ENCODE results near the gene HMX1. TPM values are rescaled to one million over a fixed set of nuclear protein-coding genes. Genes with fewer than 3 reads are reported as not detected.

HMX1 gene
- total RNA-seq, 1 donor from 2014 or later = not detected

DNA sequence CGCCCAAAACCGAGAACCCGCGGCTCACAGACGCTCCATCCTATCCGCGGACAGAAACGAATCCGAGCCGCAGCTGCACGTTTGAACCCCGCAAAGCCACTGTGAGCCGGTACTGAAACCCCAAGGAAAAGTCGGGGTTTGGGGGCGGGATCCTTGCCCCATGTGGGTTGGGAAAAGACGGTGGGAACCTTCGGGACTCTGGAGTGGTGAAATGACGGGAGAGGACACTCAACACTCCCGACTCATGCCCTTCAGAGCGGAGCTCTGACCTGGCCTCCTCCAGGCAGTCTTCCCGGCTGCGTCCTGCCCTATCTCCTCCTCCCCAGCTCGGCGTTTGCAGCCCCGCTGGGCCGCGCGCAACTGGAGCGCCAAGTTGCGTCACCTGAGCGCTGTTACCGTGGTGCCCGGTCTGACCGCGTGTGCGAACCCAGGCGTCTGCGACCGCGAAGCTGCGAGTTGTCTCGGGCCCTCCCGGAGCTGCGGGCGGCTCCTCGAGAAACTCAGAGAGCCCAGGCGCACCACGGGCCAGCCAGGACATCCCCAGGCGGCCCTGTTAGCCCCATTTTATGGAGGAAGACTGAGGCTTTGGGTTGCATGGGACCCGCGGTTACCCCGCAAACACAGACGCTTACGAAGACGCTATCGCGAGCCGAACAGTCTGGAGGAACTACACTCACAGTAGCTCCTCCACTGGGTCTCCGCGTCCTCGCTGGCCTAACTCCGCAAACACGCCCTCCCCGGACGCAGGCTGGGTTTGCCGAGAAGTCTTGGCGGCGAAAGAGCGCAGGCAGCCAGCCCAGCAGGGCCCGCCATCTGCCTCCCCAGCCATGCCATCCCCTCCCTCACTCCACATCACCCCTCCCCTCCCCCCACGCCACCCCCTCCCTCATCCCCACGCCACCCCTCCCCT lies 20.3 kb upstream of the HMX1 start:
- no peak for DNase-seq
- H3K4me1 Mint-ChIP-seq = no peaks in the 10 kb centered on the region
- no peak overlapping the region for H3K4me3 Mint-ChIP-seq
- peaks cover 37% of the 10 kb centered on the region for H3K27me3 Mint-ChIP-seq
- no peak overlapping the region for H3K27ac Mint-ChIP-seq
- no peaks in the 10 kb centered on the region for H3K9me3 Mint-ChIP-seq
- intact Hi-C loops (cut with micrococcal nuclease) = no loop called here
- no peaks in the 10 kb centered on the region for H3K36me3 Mint-ChIP-seq (ENCODE audit: low read depth)

DNA sequence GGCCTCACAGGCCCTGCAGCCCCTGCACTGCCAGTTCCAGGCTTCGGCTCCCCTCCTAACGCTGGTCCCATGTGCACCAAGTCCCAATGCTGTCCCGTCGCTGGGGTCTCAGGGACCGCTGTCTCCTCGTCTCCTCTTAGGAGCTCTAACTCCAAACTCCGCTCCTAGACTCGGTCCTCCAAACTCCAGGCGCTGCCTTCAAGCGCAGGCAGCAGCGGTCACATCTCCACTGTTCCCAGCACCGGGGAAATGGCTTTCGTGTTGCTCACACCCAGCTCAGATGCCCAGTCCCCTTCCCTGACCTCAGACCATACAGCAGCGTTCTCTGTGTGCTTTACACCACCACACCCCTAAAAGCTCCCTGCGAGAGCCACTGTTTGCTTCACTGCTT lies 19.6 kb upstream of the HMX1 start:
- intact Hi-C loops (cut with micrococcal nuclease) = no loop called here
- Mint-ChIP-seq H3K27ac (no peak overlapping the region), H3K9me3 (no peaks in the 10 kb centered on the region), H3K36me3 (ENCODE audit: low read depth) (no peaks in the 10 kb centered on the region), H3K27me3 (peaks cover 37% of the 10 kb centered on the region), H3K4me3 (no peak overlapping the region), H3K4me1 (no peaks in the 10 kb centered on the region)
- DNase-seq = no peak

- no peaks in the 10 kb centered on the region for H3K9me3 Mint-ChIP-seq
- no peak overlapping the region for H3K4me3 Mint-ChIP-seq
- peaks cover 32% of the 10 kb centered on the region for H3K27me3 Mint-ChIP-seq
- DNase-seq = no peak
- H3K36me3 Mint-ChIP-seq (ENCODE audit: low read depth) = no peaks in the 10 kb centered on the region
- intact Hi-C loops (cut with micrococcal nuclease) = no loop called here
- no peaks in the 10 kb centered on the region for H3K4me1 Mint-ChIP-seq
- H3K27ac Mint-ChIP-seq = no peak overlapping the region
Observed at GRCh38 chr4:8888856-8889255, 17.2 kb upstream of the HMX1 start.

DNA sequence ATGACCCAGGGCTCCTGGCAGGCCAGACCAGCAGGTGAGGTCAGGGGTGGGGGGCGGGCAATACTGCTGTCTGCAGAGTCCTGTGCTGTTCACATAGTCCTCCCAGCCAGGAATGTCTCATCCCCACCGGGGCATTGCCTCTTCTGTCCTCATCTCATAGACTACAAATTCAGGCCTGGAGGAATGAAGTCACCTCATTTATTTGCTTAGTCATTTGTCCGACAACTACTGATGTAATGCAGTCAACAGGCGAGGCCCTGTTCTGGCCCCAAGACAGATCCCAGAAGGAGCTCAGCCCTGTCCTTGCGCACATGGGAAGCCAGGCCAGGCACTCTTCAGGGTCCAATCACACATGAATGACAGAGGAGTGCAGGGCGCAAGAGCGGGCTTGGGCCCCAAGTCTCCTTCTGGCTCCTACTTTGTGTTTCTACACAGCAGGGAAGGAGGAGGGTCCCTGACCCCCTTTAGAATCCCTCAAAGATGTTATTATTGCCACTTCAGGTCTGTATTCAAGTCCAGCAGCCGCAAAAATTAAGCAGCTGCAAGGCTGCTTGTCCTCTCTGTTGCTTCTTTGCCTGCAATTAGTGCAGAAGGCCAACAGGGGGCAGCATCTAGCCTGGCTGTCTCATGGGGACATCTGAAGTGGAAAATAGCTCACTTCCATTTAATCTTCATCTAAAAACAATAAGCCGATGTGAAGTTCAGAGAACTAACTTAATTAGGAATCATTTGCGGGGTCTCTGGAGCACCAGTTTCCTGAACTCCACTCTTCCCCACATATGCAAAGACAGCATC lies 15.2 kb upstream of the HMX1 start:
- peaks cover 24% of the 10 kb centered on the region for H3K27me3 Mint-ChIP-seq
- H3K4me1 Mint-ChIP-seq = no peaks in the 10 kb centered on the region
- H3K9me3 Mint-ChIP-seq = no peaks in the 10 kb centered on the region
- DNase-seq = no peak
- no peak overlapping the region for H3K4me3 Mint-ChIP-seq
- no peaks in the 10 kb centered on the region for H3K36me3 Mint-ChIP-seq (ENCODE audit: low read depth)
- H3K27ac Mint-ChIP-seq = no peak overlapping the region
- intact Hi-C loops (cut with micrococcal nuclease) = no loop called here

DNA sequence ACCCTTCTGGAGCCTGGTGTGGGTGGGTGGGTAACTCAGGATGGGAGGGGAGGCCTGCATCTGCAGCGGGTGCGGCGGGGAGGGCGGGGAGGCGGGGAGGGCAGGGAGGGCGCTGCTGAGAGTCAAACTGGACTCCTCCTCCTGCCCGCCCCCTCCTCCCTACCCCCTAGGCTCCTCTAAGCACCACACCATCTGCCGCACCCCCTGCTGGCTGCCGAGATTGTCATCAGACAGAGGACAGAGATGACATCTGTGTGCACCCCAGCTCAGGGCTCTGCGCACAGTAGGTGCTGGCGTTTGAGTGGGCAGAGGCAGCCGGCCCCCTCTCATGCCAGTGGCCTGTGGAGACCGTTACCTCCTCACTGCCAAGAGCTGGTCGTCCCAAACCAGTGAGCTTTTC lies 10.6 kb upstream of the HMX1 start:
- no peaks in the 10 kb centered on the region for H3K4me1 Mint-ChIP-seq
- H3K36me3 Mint-ChIP-seq (ENCODE audit: low read depth) = no peaks in the 10 kb centered on the region
- DNase-seq = no peak
- intact Hi-C loops (cut with micrococcal nuclease) = no loop called here
- H3K4me3 Mint-ChIP-seq = no peak overlapping the region
- H3K27ac Mint-ChIP-seq = no peak overlapping the region
- H3K27me3 Mint-ChIP-seq = peaks cover 12% of the 10 kb centered on the region
- no peaks in the 10 kb centered on the region for H3K9me3 Mint-ChIP-seq

- Mint-ChIP-seq H3K4me1 (no peaks in the 10 kb centered on the region), H3K36me3 (ENCODE audit: low read depth) (no peaks in the 10 kb centered on the region), H3K4me3 (no peak overlapping the region), H3K9me3 (no peaks in the 10 kb centered on the region), H3K27ac (no peak overlapping the region), H3K27me3 (peaks cover 24% of the 10 kb centered on the region)
- intact Hi-C loops (cut with micrococcal nuclease) = no loop called here
- no peak for DNase-seq
Observed at GRCh38 chr4:8880851-8881250, 9.2 kb upstream of the HMX1 start.

GRCh38 chr4:8879574-8879973 lies 7.9 kb upstream of the HMX1 start:
- Mint-ChIP-seq H3K36me3 (ENCODE audit: low read depth) (no peaks in the 10 kb centered on the region), H3K27ac (no peak overlapping the region), H3K4me1 (no peaks in the 10 kb centered on the region), H3K27me3 (peaks cover 36% of the 10 kb centered on the region), H3K4me3 (no peak overlapping the region), H3K9me3 (peaks cover 7% of the 10 kb centered on the region)
- intact Hi-C loops (cut with micrococcal nuclease) = no loop called here
- no peak for DNase-seq

DNA sequence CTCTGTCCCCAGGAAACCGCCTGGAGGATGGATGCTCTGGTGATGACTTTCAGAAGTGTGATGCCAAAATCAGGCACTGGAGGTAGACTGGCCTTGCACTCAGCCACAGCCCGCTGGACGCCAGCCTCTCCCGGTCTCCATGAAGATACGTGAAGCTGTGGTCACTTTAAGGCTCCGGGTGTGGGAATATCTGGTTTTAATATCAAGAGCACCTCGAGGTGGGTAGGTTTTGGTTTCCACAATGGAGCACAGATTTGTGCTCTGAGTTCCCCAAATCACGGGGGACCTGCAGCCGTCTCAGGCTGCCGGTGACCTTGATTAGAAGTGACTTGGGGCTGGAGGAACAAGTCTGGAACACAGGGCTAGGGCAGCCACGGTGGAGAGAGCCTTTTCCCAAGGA lies 6.8 kb upstream of the HMX1 start:
- no peak overlapping the region for H3K4me3 Mint-ChIP-seq
- no peak overlapping the region for H3K27ac Mint-ChIP-seq
- intact Hi-C loops (cut with micrococcal nuclease) = no loop called here
- H3K36me3 Mint-ChIP-seq (ENCODE audit: low read depth) = no peaks in the 10 kb centered on the region
- H3K9me3 Mint-ChIP-seq = peaks cover 7% of the 10 kb centered on the region
- peaks cover 42% of the 10 kb centered on the region for H3K27me3 Mint-ChIP-seq
- no peaks in the 10 kb centered on the region for H3K4me1 Mint-ChIP-seq
- DNase-seq = no peak

GRCh38 chr4:8877780-8878040 lies 6.1 kb upstream of the HMX1 start:
- H3K4me3 Mint-ChIP-seq = no peak overlapping the region
- no peaks in the 10 kb centered on the region for H3K4me1 Mint-ChIP-seq
- intact Hi-C loops (cut with micrococcal nuclease) = no loop called here
- no peaks in the 10 kb centered on the region for H3K36me3 Mint-ChIP-seq (ENCODE audit: low read depth)
- peaks cover 46% of the 10 kb centered on the region for H3K27me3 Mint-ChIP-seq
- DNase-seq = no peak
- peaks cover 7% of the 10 kb centered on the region for H3K9me3 Mint-ChIP-seq
- H3K27ac Mint-ChIP-seq = no peak overlapping the region

GRCh38 chr4:8876982-8877779 lies 5.5 kb upstream of the HMX1 start:
- intact Hi-C loops (cut with micrococcal nuclease) = no loop called here

GRCh38 chr4:8874896-8875680 lies 3.4 kb upstream of the HMX1 start:
- peaks cover 7% of the 10 kb centered on the region for H3K9me3 Mint-ChIP-seq
- DNase-seq = no peak
- no peak overlapping the region for H3K4me3 Mint-ChIP-seq
- intact Hi-C loops (cut with micrococcal nuclease) = no loop called here
- H3K4me1 Mint-ChIP-seq = no peaks in the 10 kb centered on the region
- peaks cover 60% of the 10 kb centered on the region for H3K27me3 Mint-ChIP-seq
- no peak overlapping the region for H3K27ac Mint-ChIP-seq
- no peaks in the 10 kb centered on the region for H3K36me3 Mint-ChIP-seq (ENCODE audit: low read depth)

More at GRCh38 chr4:8876982-8877779, 5.5 kb upstream of the HMX1 start:
- Mint-ChIP-seq H3K9me3 (peaks cover 7% of the 10 kb centered on the region), H3K27ac (no peak overlapping the region), H3K4me3 (no peak overlapping the region), H3K36me3 (ENCODE audit: low read depth) (no peaks in the 10 kb centered on the region), H3K4me1 (no peaks in the 10 kb centered on the region), H3K27me3 (peaks cover 50% of the 10 kb centered on the region)
- no peak for DNase-seq

DNA sequence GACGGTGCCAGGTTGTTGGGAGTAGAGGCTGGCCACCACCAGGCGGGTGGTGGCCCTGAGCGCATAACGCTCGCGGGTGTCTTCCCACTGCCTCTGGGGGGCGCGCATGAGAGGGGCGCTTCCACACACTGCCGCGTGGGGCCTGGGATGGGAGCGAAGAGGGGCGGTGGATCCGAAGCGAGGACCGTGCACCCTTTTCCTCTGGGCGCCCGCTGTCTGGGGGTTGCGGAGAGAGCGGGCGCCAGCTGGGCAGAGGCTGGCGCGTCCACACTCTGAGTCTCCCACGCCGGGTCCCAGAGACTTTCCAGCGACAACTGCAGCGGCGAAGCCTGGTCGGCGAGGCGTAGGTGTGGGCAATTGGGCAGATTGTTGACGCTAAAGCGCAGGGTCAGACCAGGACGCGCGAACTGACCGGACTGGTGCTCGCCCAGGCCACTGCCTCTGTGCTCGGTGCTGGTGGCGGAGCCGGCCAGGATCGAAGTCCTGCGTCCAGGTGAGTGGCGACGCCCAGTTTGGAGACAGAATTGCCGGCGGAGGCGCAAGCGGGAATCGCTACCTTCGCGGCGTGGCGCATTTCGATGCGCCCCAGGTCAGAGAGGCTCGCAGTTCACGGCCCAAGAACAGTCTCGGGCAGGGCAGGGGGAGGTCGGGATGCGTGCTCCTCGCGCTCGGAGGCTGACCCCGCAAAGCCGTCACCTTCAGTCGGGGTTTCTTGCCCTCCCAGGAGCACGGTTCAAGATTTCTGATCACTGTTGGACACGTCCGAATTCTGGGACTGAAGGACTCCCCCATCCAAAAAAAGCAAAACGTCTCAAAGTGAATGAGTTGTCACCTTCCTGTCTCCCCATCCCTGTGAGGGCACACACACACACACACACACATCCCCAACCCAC lies 2.6 kb upstream of the HMX1 start:
- Mint-ChIP-seq H3K27ac (no peak overlapping the region), H3K4me1 (no peaks in the 10 kb centered on the region), H3K36me3 (ENCODE audit: low read depth) (no peaks in the 10 kb centered on the region), H3K9me3 (peaks cover 7% of the 10 kb centered on the region), H3K4me3 (no peak overlapping the region), H3K27me3 (peaks cover 68% of the 10 kb centered on the region)
- DNase-seq = no peak
- intact Hi-C loops (cut with micrococcal nuclease) = no loop called here

Data from activated CD4-positive, alpha-beta T cell treated with anti-CD3 and anti-CD28 coated beads, Interleukin-2, amount 10 ng/mL, durations not matched to agents 24 days and 14 days (primary cell).